NCI-H2107 treated with DMSO at 0.1 percent for 48 hours (cell line): ENCODE results near the gene CASK.
"Not testable (repeated sequence)": the region's sequence is repeated elsewhere in the genome, so short reads cannot be mapped to it uniquely, and the experiment has no call there.

Source experiments
- DNase-seq: peaks from one replicate; lab custom pipeline; 2025; ENCODE audit not compliant: unreplicated experiment; lab: John Stamatoyannopoulos, UW

Gene CASK

GRCh38 chrX:41703574-41704029 is 219.8 kb downstream of the CASK start:
- no peak for DNase-seq

- DNase-seq, result no peak
These were observed 227.9 kb downstream of the CASK start for GRCh38 chrX:41695426-41695825.

- no peak for DNase-seq
These were observed 230.3 kb downstream of the CASK start for GRCh38 chrX:41693024-41693423.

- DNase-seq, result no peak
These were observed 231.1 kb downstream of the CASK start for GRCh38 chrX:41692162-41692749.

GRCh38 chrX:41689711-41690110 is 233.6 kb downstream of the CASK start:
- no peak for DNase-seq

GRCh38 chrX:41688835-41689234 is 234.5 kb downstream of the CASK start, which contains the start of gene GPR34:
TSS of gene GPR34 (plus strand) at chrX:41688973. CDS start at chrX:41695634, 6,661 bp downstream.
- DNase-seq, result no peak

- no peak for DNase-seq
These were observed 235.2 kb downstream of the CASK start for GRCh38 chrX:41688156-41688555.

- no peak for DNase-seq
These were observed 236.6 kb downstream of the CASK start for GRCh38 chrX:41686788-41687187.

GRCh38 chrX:41684940-41685339 is 238.4 kb downstream of the CASK start:
- DNase-seq, result no peak

GRCh38 chrX:41684138-41684537 is 239.2 kb downstream of the CASK start:
- DNase-seq, result no peak

GRCh38 chrX:41677183-41678060 is 245.9 kb downstream of the CASK start:
- DNase-seq, result no peak

GRCh38 chrX:41676361-41676760 is 247.0 kb downstream of the CASK start:
- not testable (repeated sequence) for DNase-seq

- DNase-seq, result no peak
These were observed 250.7 kb downstream of the CASK start for GRCh38 chrX:41672643-41673042.

- no peak for DNase-seq
These were observed 252.3 kb downstream of the CASK start for GRCh38 chrX:41671082-41671481.

GRCh38 chrX:41670112-41670511 is 253.2 kb downstream of the CASK start:
- no peak for DNase-seq

GRCh38 chrX:41667631-41668030 is 255.7 kb downstream of the CASK start:
- no peak for DNase-seq

- no peak for DNase-seq
These were observed 257.1 kb downstream of the CASK start for GRCh38 chrX:41666251-41666650.

- no peak for DNase-seq
These were observed 257.7 kb downstream of the CASK start for GRCh38 chrX:41665686-41666085.

GRCh38 chrX:41664908-41665307 is 258.4 kb downstream of the CASK start:
- DNase-seq, result no peak

GRCh38 chrX:41664375-41664901 is 258.9 kb downstream of the CASK start:
- no peak for DNase-seq

- DNase-seq, result no peak
These were observed 261.8 kb downstream of the CASK start for GRCh38 chrX:41661366-41662095.
